Activated T-cell treated with anti-CD3 and anti-CD28 coated beads for 1 hour (primary cell): ENCODE results near the gene DLG2.
"Not testable (repeated sequence)": the region's sequence is repeated elsewhere in the genome, so short reads cannot be mapped to it uniquely, and the experiment has no call there.

ENCODE experiments used
- DNase-seq: peaks from one replicate; pipeline ENCODE4 v3.0.0-alpha.2; 2020; ENCODE audit warnings: low read depth

DLG2 gene

GRCh38 chr11:83773950-83774880 lies 1852.9 kb downstream of the DLG2 start:
- DNase-seq = no peak

GRCh38 chr11:83768489-83768888 lies 1858.7 kb downstream of the DLG2 start:
- DNase-seq = no peak

GRCh38 chr11:83766932-83767331 lies 1860.2 kb downstream of the DLG2 start:
- DNase-seq = no peak

- DNase-seq = no peak
These were observed 1862.5 kb downstream of the DLG2 start for GRCh38 chr11:83764643-83765042.

- no peak for DNase-seq
These were observed 1866.2 kb downstream of the DLG2 start for GRCh38 chr11:83760932-83761331.

- DNase-seq = no peak
These were observed 1868.0 kb downstream of the DLG2 start for GRCh38 chr11:83759148-83759547.

- no peak for DNase-seq
These were observed 1876.1 kb downstream of the DLG2 start for GRCh38 chr11:83751041-83751440.

GRCh38 chr11:83746921-83747585 lies 1880.1 kb downstream of the DLG2 start:
- DNase-seq = no peak

- DNase-seq = no peak
These were observed 1882.4 kb downstream of the DLG2 start for GRCh38 chr11:83744620-83745192.

GRCh38 chr11:83736684-83737083 lies 1890.5 kb downstream of the DLG2 start:
- no peak for DNase-seq

GRCh38 chr11:83734120-83734519 lies 1893.0 kb downstream of the DLG2 start:
- no peak for DNase-seq

GRCh38 chr11:83731288-83731687 lies 1895.9 kb downstream of the DLG2 start:
- DNase-seq = not testable (repeated sequence)

- DNase-seq = no peak
These were observed 1898.9 kb downstream of the DLG2 start for GRCh38 chr11:83728281-83728680.

- DNase-seq = no peak
These were observed 1899.9 kb downstream of the DLG2 start for GRCh38 chr11:83727251-83727650.

GRCh38 chr11:83726316-83726715 lies 1900.8 kb downstream of the DLG2 start:
- DNase-seq = no peak

- DNase-seq = no peak
These were observed 1901.4 kb downstream of the DLG2 start for GRCh38 chr11:83725728-83726127.

- no peak for DNase-seq
These were observed 1901.9 kb downstream of the DLG2 start for GRCh38 chr11:83725269-83725560.

- DNase-seq = no peak
These were observed 1903.1 kb downstream of the DLG2 start for GRCh38 chr11:83723999-83724398.

GRCh38 chr11:83722392-83723119 lies 1904.6 kb downstream of the DLG2 start:
- DNase-seq = no peak

GRCh38 chr11:83721263-83721662 lies 1905.9 kb downstream of the DLG2 start:
- no peak for DNase-seq

- no peak for DNase-seq
These were observed 1906.5 kb downstream of the DLG2 start for GRCh38 chr11:83720675-83721074.

- DNase-seq = no peak
These were observed 1909.6 kb downstream of the DLG2 start for GRCh38 chr11:83717537-83717936.
